Neutrophil (primary cell): Measurements from ENCODE around the gene HES4.

Source experiments
- H3K27ac ChIP-seq: fragments of 200-600 bp; sonication (generic); 2 replicates; pipeline ENCODE4 v1.5.1; 2016; ENCODE audit warnings: mild to moderate bottlenecking, moderate library complexity
- H3K27me3 ChIP-seq: fragments of 200-600 bp; sonication (generic); 2 replicates; pipeline ENCODE4 v1.6.0; 2016; ENCODE audit warnings: mild to moderate bottlenecking
- H3K36me3 ChIP-seq: fragments of 200-600 bp; sonication (generic); 2 replicates; pipeline ENCODE4 v1.5.1; 2017
- H3K4me1 ChIP-seq, 2 experiments: fragments of 200-600 bp in 1 of 2; sonication (generic) in 1 of 2; 1 replicate in 1 of 2; 2 replicates in 1 of 2; pipeline versions ENCODE4 v1.5.1 to v1.6.1; 2013 to 2016; ENCODE audit warnings: low read depth in 1 of 2, low read length in 1 of 2, mild to moderate bottlenecking in 1 of 2, moderate library complexity in 1 of 2; ENCODE audit not compliant: control insufficient read depth in 1 of 2, insufficient read depth in 1 of 2
- H3K4me3 ChIP-seq, 2 experiments: fragments of 200-600 bp in 1 of 2; sonication (generic) in 1 of 2; 1 replicate in 1 of 2; 2 replicates in 1 of 2; pipeline ENCODE4 v1.5.1; 2013 to 2016; ENCODE audit warnings: low read depth in 1 of 2, low read length in 1 of 2, mild to moderate bottlenecking in 1 of 2, moderate library complexity in 1 of 2
- H3K9me3 ChIP-seq: fragments of 200-600 bp; sonication (generic); 2 replicates; pipeline ENCODE4 v1.5.1; 2016
- TF ChIP-seq, protein P1 (sequence below): fragments of 200-600 bp; sonication (generic); IDR thresholded peaks from 2 replicates; pipeline ENCODE4 v1.5.1; 2016; ENCODE audit warnings: antibody characterized with exemption

The HES4 gene

DNA sequence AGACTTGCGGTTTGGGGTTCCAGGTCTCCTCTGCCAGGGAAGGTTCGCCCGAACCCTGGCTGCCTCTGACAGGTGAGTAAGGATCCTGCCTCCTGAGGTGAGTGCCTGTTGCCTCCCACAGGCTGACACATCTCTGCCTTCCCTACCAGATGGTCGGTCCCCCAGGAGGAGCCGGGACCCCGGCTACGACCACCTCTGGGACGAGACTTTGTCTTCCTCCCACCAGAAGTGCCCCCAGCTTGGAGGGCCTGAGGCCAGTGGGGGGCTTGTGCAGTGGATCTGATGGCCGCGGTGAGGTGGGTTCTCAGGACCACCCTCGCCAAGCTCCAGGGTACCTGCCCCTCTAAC lies 25.6 kb downstream of the HES4 start:
- peaks cover 3 to 5% of the 10 kb centered on the region in 2 experiments for H3K4me1 ChIP-seq
- TF ChIP-seq, protein P1, sequence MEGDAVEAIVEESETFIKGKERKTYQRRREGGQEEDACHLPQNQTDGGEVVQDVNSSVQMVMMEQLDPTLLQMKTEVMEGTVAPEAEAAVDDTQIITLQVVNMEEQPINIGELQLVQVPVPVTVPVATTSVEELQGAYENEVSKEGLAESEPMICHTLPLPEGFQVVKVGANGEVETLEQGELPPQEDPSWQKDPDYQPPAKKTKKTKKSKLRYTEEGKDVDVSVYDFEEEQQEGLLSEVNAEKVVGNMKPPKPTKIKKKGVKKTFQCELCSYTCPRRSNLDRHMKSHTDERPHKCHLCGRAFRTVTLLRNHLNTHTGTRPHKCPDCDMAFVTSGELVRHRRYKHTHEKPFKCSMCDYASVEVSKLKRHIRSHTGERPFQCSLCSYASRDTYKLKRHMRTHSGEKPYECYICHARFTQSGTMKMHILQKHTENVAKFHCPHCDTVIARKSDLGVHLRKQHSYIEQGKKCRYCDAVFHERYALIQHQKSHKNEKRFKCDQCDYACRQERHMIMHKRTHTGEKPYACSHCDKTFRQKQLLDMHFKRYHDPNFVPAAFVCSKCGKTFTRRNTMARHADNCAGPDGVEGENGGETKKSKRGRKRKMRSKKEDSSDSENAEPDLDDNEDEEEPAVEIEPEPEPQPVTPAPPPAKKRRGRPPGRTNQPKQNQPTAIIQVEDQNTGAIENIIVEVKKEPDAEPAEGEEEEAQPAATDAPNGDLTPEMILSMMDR, result no peak
- H3K4me3 ChIP-seq, result no peak overlapping the region
- H3K9me3 ChIP-seq, result no peaks in the 10 kb centered on the region
- H3K36me3 ChIP-seq, result no peaks in the 10 kb centered on the region
- H3K27ac ChIP-seq, result no peak overlapping the region
- peaks cover 74% of the 10 kb centered on the region for H3K27me3 ChIP-seq

DNA sequence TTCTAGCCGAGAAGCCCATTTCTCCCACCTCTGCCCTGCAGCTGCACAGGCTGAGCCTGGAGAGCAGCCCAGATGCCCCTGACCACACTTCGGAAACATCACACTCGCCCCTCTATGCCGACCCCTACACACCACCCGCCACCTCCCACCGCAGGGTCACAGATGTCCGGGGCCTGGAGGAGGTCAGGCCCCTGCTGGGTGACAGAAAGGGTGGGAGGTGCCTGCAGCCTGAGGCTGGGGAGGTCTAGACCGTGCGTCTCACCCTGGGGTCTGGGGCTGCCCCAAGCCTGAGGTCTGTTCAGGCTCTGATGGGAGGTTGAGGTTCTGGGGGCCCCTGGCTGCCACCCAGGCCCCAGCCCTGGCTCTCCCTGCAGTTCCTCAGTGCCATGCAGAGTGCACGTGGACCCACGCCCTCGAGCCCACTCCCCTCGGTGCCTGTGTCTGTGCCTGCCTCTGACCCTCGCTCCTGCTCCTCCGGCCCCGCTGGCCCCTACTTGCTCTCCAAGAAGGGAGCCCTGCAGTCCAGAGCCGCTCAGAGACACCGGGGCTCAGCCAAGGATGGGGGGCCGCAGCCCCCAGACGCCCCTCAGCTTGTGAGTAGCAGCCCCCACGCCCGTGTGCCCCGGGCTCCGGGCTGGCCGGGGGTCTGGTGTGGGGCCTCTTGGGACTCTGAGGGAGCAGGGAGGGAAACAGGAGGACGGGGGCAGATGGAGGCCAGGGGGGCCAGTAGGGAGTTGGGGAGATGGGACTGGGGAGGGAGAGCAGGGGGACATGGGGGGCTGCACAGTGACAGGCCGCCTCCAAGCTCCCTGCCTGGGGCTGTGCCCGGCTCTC lies 26.2 kb downstream of the HES4 start:
- H3K4me3 ChIP-seq, result no peak overlapping the region
- H3K4me1 ChIP-seq, result peaks cover 3 to 5% of the 10 kb centered on the region in 2 experiments
- TF ChIP-seq, protein P1, result no peak
- no peak overlapping the region for H3K27ac ChIP-seq
- no peaks in the 10 kb centered on the region for H3K36me3 ChIP-seq
- no peaks in the 10 kb centered on the region for H3K9me3 ChIP-seq
- peaks cover 79% of the 10 kb centered on the region for H3K27me3 ChIP-seq

DNA sequence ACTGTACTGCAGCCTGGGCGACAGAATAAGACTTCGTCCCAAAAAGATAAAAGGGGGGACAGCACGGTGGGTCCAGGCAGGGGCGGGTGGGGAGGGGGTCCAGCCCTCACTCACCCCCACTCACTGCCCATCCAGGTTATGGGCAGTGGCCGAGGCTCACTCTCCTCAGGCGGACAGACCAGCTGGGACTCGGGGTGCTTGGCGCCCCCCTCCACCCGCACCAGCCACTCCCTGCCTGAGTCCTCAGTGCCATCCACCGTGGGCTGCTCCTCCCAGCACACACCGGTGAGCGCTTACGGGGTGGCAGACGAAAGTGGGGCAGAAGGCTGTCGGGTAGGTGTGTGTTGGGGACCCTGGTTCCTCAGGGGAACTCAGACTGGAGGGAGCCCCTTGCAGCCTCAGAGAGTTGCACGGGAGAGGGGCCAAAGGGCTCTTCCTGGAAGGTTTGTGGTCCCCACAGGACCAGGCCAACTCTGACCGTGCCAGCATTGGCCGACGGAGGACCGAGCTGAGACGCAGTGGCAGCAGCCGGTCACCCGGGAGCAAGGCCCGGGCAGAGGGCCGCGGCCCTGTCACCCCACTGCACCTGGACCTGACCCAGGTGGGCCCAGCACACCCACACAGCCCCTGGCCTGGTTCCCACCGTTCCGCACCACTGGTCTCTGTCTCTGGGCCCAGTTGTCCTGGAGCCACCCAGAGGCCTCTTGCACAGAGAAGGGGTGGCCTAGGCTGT lies 27.0 kb downstream of the HES4 start:
- H3K4me1 ChIP-seq, result peaks cover 3 to 5% of the 10 kb centered on the region in 2 experiments
- no peaks in the 10 kb centered on the region for H3K36me3 ChIP-seq
- H3K4me3 ChIP-seq, result no peak overlapping the region
- no peak overlapping the region for H3K27ac ChIP-seq
- no peaks in the 10 kb centered on the region for H3K9me3 ChIP-seq
- TF ChIP-seq, protein P1, result no peak
- peaks cover 87% of the 10 kb centered on the region for H3K27me3 ChIP-seq

DNA sequence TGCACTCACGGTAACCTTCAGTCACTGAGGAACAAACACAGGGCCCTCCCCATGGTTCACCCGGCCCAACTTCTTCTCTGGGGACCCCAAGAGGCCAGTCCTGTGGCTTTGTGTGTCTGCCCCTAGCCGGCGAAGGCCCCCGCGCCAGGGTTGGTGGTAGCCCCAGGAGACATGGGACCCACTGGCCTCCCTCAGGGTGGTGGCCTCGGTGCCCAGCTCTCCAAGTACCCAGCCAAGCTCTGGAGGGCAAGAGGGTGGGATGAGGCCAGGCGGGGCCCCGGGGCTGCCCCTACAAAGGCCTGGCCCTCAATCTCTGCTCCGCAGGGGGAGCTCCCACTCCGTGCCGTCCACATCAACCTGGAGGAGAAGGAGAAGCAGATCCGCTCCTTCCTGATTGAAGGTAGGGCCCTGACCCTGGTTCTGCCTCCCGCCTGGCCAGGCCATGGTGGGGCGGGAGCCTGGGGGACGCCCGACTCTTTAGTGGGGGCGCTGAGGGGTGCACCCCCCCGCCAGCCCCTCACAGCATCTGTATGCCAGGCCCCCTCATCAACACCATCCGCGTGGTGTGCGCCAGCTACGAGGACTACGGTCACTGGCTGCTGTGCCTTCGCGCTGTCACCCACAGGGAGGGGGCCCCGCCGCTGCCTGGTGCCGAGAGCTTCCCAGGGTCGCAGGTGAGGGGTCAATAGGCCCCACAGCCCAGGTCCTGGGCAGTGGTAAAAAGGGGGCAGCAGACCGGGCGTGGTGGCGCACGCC lies 28.0 kb downstream of the HES4 start:
- Histone ChIP-seq H3K27ac (no peak overlapping the region), H3K4me3 (no peak overlapping the region), H3K9me3 (no peaks in the 10 kb centered on the region), H3K4me1 (peaks cover 5 to 9% of the 10 kb centered on the region in 2 experiments), H3K27me3 (peaks cover 97% of the 10 kb centered on the region), H3K36me3 (no peaks in the 10 kb centered on the region)
- TF ChIP-seq, protein P1, result no peak

DNA sequence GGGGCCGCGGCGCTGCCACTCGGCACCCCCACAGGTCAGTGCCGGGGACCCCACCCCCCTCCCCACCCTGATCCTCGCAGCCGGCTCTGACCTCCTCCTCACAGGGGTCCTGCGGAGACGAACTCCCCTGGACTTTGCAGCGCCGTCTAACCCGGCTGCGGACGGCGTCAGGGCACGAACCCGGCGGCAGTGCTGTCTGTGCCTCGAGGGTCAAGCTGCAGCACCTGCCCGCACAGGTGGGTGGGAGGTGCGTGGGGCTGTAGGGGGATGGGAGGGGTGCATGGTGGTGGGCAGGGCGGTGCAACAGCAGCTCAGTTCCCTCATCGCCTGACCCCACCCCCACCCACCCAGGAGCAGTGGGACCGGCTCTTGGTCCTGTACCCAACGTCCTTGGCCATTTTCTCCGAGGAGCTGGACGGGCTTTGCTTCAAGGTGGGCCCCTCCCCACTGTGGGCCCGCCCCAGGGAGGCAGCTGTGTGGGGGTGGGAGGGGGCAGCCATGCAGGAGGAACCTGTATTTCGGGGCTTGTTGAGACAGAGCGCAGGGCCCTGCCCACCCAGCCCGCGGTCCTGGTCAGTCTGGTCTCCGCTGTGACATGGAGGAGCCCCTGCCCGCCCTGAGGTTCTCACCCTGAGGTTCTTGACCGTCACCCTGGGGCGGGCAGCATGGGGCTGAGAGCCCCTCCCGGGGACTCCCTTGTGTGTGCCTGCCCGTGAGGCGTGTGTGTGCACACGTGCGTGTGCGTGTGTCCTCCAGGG lies 28.7 kb downstream of the HES4 start:
- no peaks in the 10 kb centered on the region for H3K36me3 ChIP-seq
- H3K4me3 ChIP-seq, result no peak overlapping the region
- H3K27me3 ChIP-seq, result peaks cover 100% of the 10 kb centered on the region
- H3K4me1 ChIP-seq, result peaks cover 12 to 14% of the 10 kb centered on the region in 2 experiments
- no peak overlapping the region for H3K27ac ChIP-seq
- no peaks in the 10 kb centered on the region for H3K9me3 ChIP-seq
- TF ChIP-seq, protein P1, result no peak
